H1 (cell line): ENCODE results near the gene CAVIN2. TPM values are rescaled to one million over a fixed set of nuclear protein-coding genes. Genes with fewer than 3 reads are reported as not detected.

Experiments
- CHD7 ChIP-seq: fragments of 300-600 bp; sonication (generic); IDR thresholded peaks from 2 replicates; pipeline ENCODE4 v1.7.1; 2012; ENCODE audit warnings: low read length, moderate library complexity, mild to moderate bottlenecking, inconsistent platforms; ENCODE audit not compliant: insufficient replicate concordance
- GTF2F1 ChIP-seq: IDR thresholded peaks from 2 replicates; pipeline ENCODE4 v1.6.1; 2012; ENCODE audit warnings: low read depth, low read length, improper control_type of control experiment, borderline replicate concordance
- RBBP5 ChIP-seq: IDR thresholded peaks from 2 replicates; pipeline ENCODE4 v1.7.1; 2012; ENCODE audit warnings: low read depth, mild to moderate bottlenecking, inconsistent platforms, low read length, moderate library complexity, borderline replicate concordance
- TAF1 ChIP-seq: IDR thresholded peaks from 2 replicates; pipeline ENCODE4 v1.6.1; 2011; ENCODE audit warnings: mild to moderate bottlenecking, low read depth, low read length
- polyA plus RNA-seq, 7 experiments: library from polyadenylated mRNA; depleted of rRNA in 3 of 7; stranded (reverse) in 5 of 7; unstranded in 2 of 7; fragments of >200 nt in 5 of 7; fragments of 200-250 nt in 2 of 7; gene quantifications; 1 replicate in 5 of 7; 2 replicates in 1 of 7; 4 replicates in 1 of 7; pipeline versions ENCODE4 v1.2.1 to v1.2.3, GENCODE V29; 2011 to 2013; ENCODE audit warnings: missing spikeins in 2 of 7, mixed read lengths in 2 of 7
- total RNA-seq: library from RNA; stranded (reverse); fragmentation: NEBNext Ultra II Directional; extraction: Animal tissue kit (Norgen Biotek cat#: 25700); gene quantifications from 2 replicates; pipeline ENCODE4 v1.2.1, GENCODE V29; 2021

Gene CAVIN2
- total and polyA plus RNA-seq, 2 of the 8 experiments (the other 6 are each of a cell fraction or from before 2014, with no cell fraction given): 0.03 TPM; not detected in 1

- TF ChIP-seq CHD7 (no peak), TAF1 (no peak), GTF2F1 (no peak), RBBP5 (no peak)
These were observed 32.9 kb downstream of the CAVIN2 start (continued) for GRCh38 chr2:191813943-191814342.
